ENCODE measurements around the gene YJEFN3.

YJEFN3 gene

GRCh38 chr19:19562665-19563347, 34.1 kb downstream of the YJEFN3 start:
- Histone ChIP-seq H3K9me2 (ENCODE audit: low read depth, low read length) (no peaks in the 10 kb centered on the region), H3F3A (ENCODE audit: insufficient read depth, low read length) (no peaks in the 10 kb centered on the region), H3K9me3 (ENCODE audit: low read length) (no peaks in the 10 kb centered on the region), H2AFZ (ENCODE audit: low read length) (no peak overlapping the region), H3K4me2 (ENCODE audit: low read length) (no peak overlapping the region), H3K4me1 (ENCODE audit: insufficient read depth, low read length, severe bottlenecking) (no peaks in the 10 kb centered on the region), H3K27ac (ENCODE audit: low read depth, low read length, poor library complexity, severe bottlenecking) (no peak overlapping the region), H3K4me3 (ENCODE audit: low read depth, low read length, poor library complexity, severe bottlenecking) (no peak overlapping the region), H3K27me3 (ENCODE audit: insufficient read depth, low read length) (no peaks in the 10 kb centered on the region), H4K20me1 (ENCODE audit: insufficient read depth, low read length) (no peaks in the 10 kb centered on the region), H3K79me2 (ENCODE audit: insufficient read depth, low read length) (no peaks in the 10 kb centered on the region), H3K36me3 (ENCODE audit: insufficient read depth, low read length) (peaks cover 21% of the 10 kb centered on the region), H3K9ac (ENCODE audit: low read length) (no peak overlapping the region)
- TF ChIP-seq EZH2 (IDR thresholded peaks at IDR 0.05; ENCODE audit: borderline replicate concordance, low read length), result no peak
- no peak for TF ChIP-seq CTCF (IDR thresholded peaks at IDR 0.05; ENCODE audit: low read length)

GRCh38 chr19:19563348-19563848, 34.7 kb downstream of the YJEFN3 start:
- H3K4me3 ChIP-seq (ENCODE audit: low read depth, low read length, poor library complexity, severe bottlenecking), result no peak overlapping the region
- no peaks in the 10 kb centered on the region for H3K27me3 ChIP-seq (ENCODE audit: insufficient read depth, low read length)
- H3K9me2 ChIP-seq (ENCODE audit: low read depth, low read length), result no peaks in the 10 kb centered on the region
- H2AFZ ChIP-seq (ENCODE audit: low read length), result no peak overlapping the region
- H3K4me1 ChIP-seq (ENCODE audit: insufficient read depth, low read length, severe bottlenecking), result no peaks in the 10 kb centered on the region
- no peak for TF ChIP-seq EZH2 (IDR thresholded peaks at IDR 0.05; ENCODE audit: borderline replicate concordance, low read length)
- TF ChIP-seq CTCF (IDR thresholded peaks at IDR 0.05; ENCODE audit: low read length), result no peak
- no peak overlapping the region for H3K9ac ChIP-seq (ENCODE audit: low read length)
- H3K36me3 ChIP-seq (ENCODE audit: insufficient read depth, low read length), result peaks cover 21% of the 10 kb centered on the region
- no peak overlapping the region for H3K27ac ChIP-seq (ENCODE audit: low read depth, low read length, poor library complexity, severe bottlenecking)
- H3F3A ChIP-seq (ENCODE audit: insufficient read depth, low read length), result no peaks in the 10 kb centered on the region
- H3K9me3 ChIP-seq (ENCODE audit: low read length), result no peaks in the 10 kb centered on the region
- no peak overlapping the region for H3K4me2 ChIP-seq (ENCODE audit: low read length)
- H4K20me1 ChIP-seq (ENCODE audit: insufficient read depth, low read length), result no peaks in the 10 kb centered on the region
- no peaks in the 10 kb centered on the region for H3K79me2 ChIP-seq (ENCODE audit: insufficient read depth, low read length)

- Histone ChIP-seq H3K9me3 (ENCODE audit: low read length) (no peaks in the 10 kb centered on the region), H3K9me2 (ENCODE audit: low read depth, low read length) (no peaks in the 10 kb centered on the region), H4K20me1 (ENCODE audit: insufficient read depth, low read length) (no peaks in the 10 kb centered on the region), H3K4me1 (ENCODE audit: insufficient read depth, low read length, severe bottlenecking) (no peaks in the 10 kb centered on the region), H2AFZ (ENCODE audit: low read length) (no peak overlapping the region), H3K9ac (ENCODE audit: low read length) (no peak overlapping the region), H3K36me3 (ENCODE audit: insufficient read depth, low read length) (peaks cover 39% of the 10 kb centered on the region), H3K27ac (ENCODE audit: low read depth, low read length, poor library complexity, severe bottlenecking) (no peak overlapping the region), H3K27me3 (ENCODE audit: insufficient read depth, low read length) (no peaks in the 10 kb centered on the region), H3K79me2 (ENCODE audit: insufficient read depth, low read length) (no peaks in the 10 kb centered on the region), H3F3A (ENCODE audit: insufficient read depth, low read length) (no peaks in the 10 kb centered on the region), H3K4me3 (ENCODE audit: low read depth, low read length, poor library complexity, severe bottlenecking) (no peak overlapping the region), H3K4me2 (ENCODE audit: low read length) (no peak overlapping the region)
- no peak for TF ChIP-seq CTCF (IDR thresholded peaks at IDR 0.05; ENCODE audit: low read length)
- TF ChIP-seq EZH2 (IDR thresholded peaks at IDR 0.05; ENCODE audit: borderline replicate concordance, low read length), result no peak
These were observed 37.6 kb downstream of the YJEFN3 start for GRCh38 chr19:19566306-19566705.

Measured in OCI-LY1 (cell line).